Measurements from ENCODE around the gene AVPR2. TPM values are rescaled to one million over a fixed set of nuclear protein-coding genes. Genes with fewer than 3 reads are reported as not detected.

AVPR2 gene
- total RNA-seq, 2 donors from 2014 or later: not detected

GRCh38 chrX:153867139-153867538, 37.3 kb upstream of the AVPR2 start:
- Mint-ChIP-seq H3K27ac (no peak overlapping the region), H3K4me1 (no peaks in the 10 kb centered on the region), H3K9me3 (peaks cover 74% of the 10 kb centered on the region), H3K27me3 (ENCODE audit: insufficient read depth) (no peaks in the 10 kb centered on the region), H3K4me3 (no peak overlapping the region), H3K36me3 (ENCODE audit: low read depth) (peaks cover 16% of the 10 kb centered on the region)
- H3K9ac ChIP-seq (ENCODE audit: extremely low read depth, low read length, poor library complexity, severe bottlenecking): no peak overlapping the region
- H3K27ac ChIP-seq (ENCODE audit: low read depth, low read length): no peak overlapping the region
- no peak for TF ChIP-seq CTCF (conservative IDR thresholded peaks at IDR 0.05)
- H3K4me1 ChIP-seq (ENCODE audit: control insufficient read depth, insufficient read depth, low read length): no peaks in the 10 kb centered on the region
- no peaks in the 10 kb centered on the region for H3K36me3 ChIP-seq (ENCODE audit: control insufficient read depth, insufficient read depth, low read length)
- DNase-seq: no peak
- no peak overlapping the region for H3K4me3 ChIP-seq (ENCODE audit: low read length)
- no peaks in the 10 kb centered on the region for H3K27me3 ChIP-seq (ENCODE audit: control insufficient read depth, insufficient read depth, low read length, poor library complexity, severe bottlenecking)
- WGBS, 2 experiments (ENCODE audit: insufficient coverage in 1 of 2, insufficient read length in 1 of 2): 89% methylated on average over 9 of the region's 9 CpGs; no CpG with 5 or more reads in 1 of the 2 experiments
- no peaks in the 10 kb centered on the region for H3K9me3 ChIP-seq (ENCODE audit: control insufficient read depth, low read length)

- WGBS, 2 experiments (ENCODE audit: insufficient coverage in 1 of 2, insufficient read length in 1 of 2): 93 to 95% methylated on average over 3 to 12 of the region's 13 CpGs
- Mint-ChIP-seq H3K27ac (no peak overlapping the region), H3K36me3 (ENCODE audit: low read depth) (peaks cover 15% of the 10 kb centered on the region), H3K9me3 (peaks cover 77% of the 10 kb centered on the region), H3K4me1 (peaks cover 2% of the 10 kb centered on the region), H3K27me3 (ENCODE audit: insufficient read depth) (no peaks in the 10 kb centered on the region), H3K4me3 (no peak overlapping the region)
- H3K27me3 ChIP-seq (ENCODE audit: control insufficient read depth, insufficient read depth, low read length, poor library complexity, severe bottlenecking): no peaks in the 10 kb centered on the region
- H3K9me3 ChIP-seq (ENCODE audit: control insufficient read depth, low read length): no peaks in the 10 kb centered on the region
- no peak overlapping the region for H3K27ac ChIP-seq (ENCODE audit: low read depth, low read length)
- H3K36me3 ChIP-seq (ENCODE audit: control insufficient read depth, insufficient read depth, low read length): no peaks in the 10 kb centered on the region
- no peak overlapping the region for H3K9ac ChIP-seq (ENCODE audit: extremely low read depth, low read length, poor library complexity, severe bottlenecking)
- no peak overlapping the region for H3K4me3 ChIP-seq (ENCODE audit: low read length)
- no peak for DNase-seq
- H3K4me1 ChIP-seq (ENCODE audit: control insufficient read depth, insufficient read depth, low read length): no peaks in the 10 kb centered on the region
- no peak for TF ChIP-seq CTCF (conservative IDR thresholded peaks at IDR 0.05)
Observed at GRCh38 chrX:153867671-153868070, 36.8 kb upstream of the AVPR2 start.

GRCh38 chrX:153868576-153869472, 35.6 kb upstream of the AVPR2 start:
- 84 to 92% methylated on average over 5 to 26 of the region's 26 CpGs for WGBS, 2 experiments (ENCODE audit: insufficient coverage in 1 of 2, insufficient read length in 1 of 2)
- peaks cover 11% of the 10 kb centered on the region for H3K36me3 Mint-ChIP-seq (ENCODE audit: low read depth)

More at GRCh38 chrX:153868576-153869472, 35.6 kb upstream of the AVPR2 start:
- Mint-ChIP-seq H3K27ac (no peak overlapping the region), H3K9me3 (peaks cover 74% of the 10 kb centered on the region), H3K27me3 (ENCODE audit: insufficient read depth) (no peaks in the 10 kb centered on the region), H3K4me1 (peaks cover 3% of the 10 kb centered on the region), H3K4me3 (no peak overlapping the region)
- TF ChIP-seq CTCF (conservative IDR thresholded peaks at IDR 0.05): no peak
- H3K27me3 ChIP-seq (ENCODE audit: control insufficient read depth, insufficient read depth, low read length, poor library complexity, severe bottlenecking): no peaks in the 10 kb centered on the region
- H3K4me3 ChIP-seq (ENCODE audit: low read length): no peak overlapping the region
- H3K27ac ChIP-seq (ENCODE audit: low read depth, low read length): no peak overlapping the region
- H3K9me3 ChIP-seq (ENCODE audit: control insufficient read depth, low read length): no peaks in the 10 kb centered on the region
- H3K9ac ChIP-seq (ENCODE audit: extremely low read depth, low read length, poor library complexity, severe bottlenecking): no peak overlapping the region
- no peak for DNase-seq
- H3K4me1 ChIP-seq (ENCODE audit: control insufficient read depth, insufficient read depth, low read length): no peaks in the 10 kb centered on the region
- no peaks in the 10 kb centered on the region for H3K36me3 ChIP-seq (ENCODE audit: control insufficient read depth, insufficient read depth, low read length)

Measured in endodermal cell (in vitro differentiated cells).